Measurements from ENCODE around the gene TTC5.

The TTC5 gene

GRCh38 chr14:20262642-20263128, 43.1 kb downstream of the TTC5 start:
- peak in 1 of 2 experiments; percentile 17 for DNase-seq (ENCODE audit: low read depth in 1 of 2, low spot score in 1 of 2)
- Histone ChIP-seq H3K4me3 (replicated peaks; ENCODE audit: insufficient read depth, low read length) (no peak overlapping the region), H3K27me3 (ENCODE audit: insufficient read depth, poor library complexity, severe bottlenecking) (no peaks in the 10 kb centered on the region), H3K27ac (replicated peaks) (no peak overlapping the region)
- TF ChIP-seq POLR2AphosphoS5 (IDR thresholded peaks at IDR 0.05; ENCODE audit: low read depth) (no peak), CTCF (IDR thresholded peaks at IDR 0.05; ENCODE audit: insufficient read depth, low read length) (no peak), GABPA (IDR thresholded peaks at IDR 0.05; ENCODE audit: low read depth) (no peak), REST (IDR thresholded peaks at IDR 0.05; ENCODE audit: insufficient replicate concordance, low read depth) (no peak), SPI1 (IDR thresholded peaks at IDR 0.05; ENCODE audit: borderline replicate concordance, low read depth) (no peak)

GRCh38 chr14:20247646-20248246, 58.0 kb downstream of the TTC5 start:
- DNase-seq (ENCODE audit: low read depth in 1 of 2, low spot score in 1 of 2) = no peak
- no peak overlapping the region for H3K4me3 ChIP-seq (replicated peaks; ENCODE audit: insufficient read depth, low read length)
- no peak overlapping the region for H3K27ac ChIP-seq (replicated peaks)
- no peaks in the 10 kb centered on the region for H3K27me3 ChIP-seq (ENCODE audit: insufficient read depth, poor library complexity, severe bottlenecking)
- TF ChIP-seq REST (IDR thresholded peaks at IDR 0.05; ENCODE audit: insufficient replicate concordance, low read depth) (no peak), GABPA (IDR thresholded peaks at IDR 0.05; ENCODE audit: low read depth) (no peak), SPI1 (IDR thresholded peaks at IDR 0.05; ENCODE audit: borderline replicate concordance, low read depth) (no peak), POLR2AphosphoS5 (IDR thresholded peaks at IDR 0.05; ENCODE audit: low read depth) (no peak), CTCF (IDR thresholded peaks at IDR 0.05; ENCODE audit: insufficient read depth, low read length) (no peak)
